ENCODE measurements around the gene CCDC157. TPM values are rescaled to one million over a fixed set of nuclear protein-coding genes. Genes with fewer than 3 reads are reported as not detected.

CCDC157 gene
- total RNA-seq, result under 0.01 and 0.72 TPM in 2 replicates

DNA sequence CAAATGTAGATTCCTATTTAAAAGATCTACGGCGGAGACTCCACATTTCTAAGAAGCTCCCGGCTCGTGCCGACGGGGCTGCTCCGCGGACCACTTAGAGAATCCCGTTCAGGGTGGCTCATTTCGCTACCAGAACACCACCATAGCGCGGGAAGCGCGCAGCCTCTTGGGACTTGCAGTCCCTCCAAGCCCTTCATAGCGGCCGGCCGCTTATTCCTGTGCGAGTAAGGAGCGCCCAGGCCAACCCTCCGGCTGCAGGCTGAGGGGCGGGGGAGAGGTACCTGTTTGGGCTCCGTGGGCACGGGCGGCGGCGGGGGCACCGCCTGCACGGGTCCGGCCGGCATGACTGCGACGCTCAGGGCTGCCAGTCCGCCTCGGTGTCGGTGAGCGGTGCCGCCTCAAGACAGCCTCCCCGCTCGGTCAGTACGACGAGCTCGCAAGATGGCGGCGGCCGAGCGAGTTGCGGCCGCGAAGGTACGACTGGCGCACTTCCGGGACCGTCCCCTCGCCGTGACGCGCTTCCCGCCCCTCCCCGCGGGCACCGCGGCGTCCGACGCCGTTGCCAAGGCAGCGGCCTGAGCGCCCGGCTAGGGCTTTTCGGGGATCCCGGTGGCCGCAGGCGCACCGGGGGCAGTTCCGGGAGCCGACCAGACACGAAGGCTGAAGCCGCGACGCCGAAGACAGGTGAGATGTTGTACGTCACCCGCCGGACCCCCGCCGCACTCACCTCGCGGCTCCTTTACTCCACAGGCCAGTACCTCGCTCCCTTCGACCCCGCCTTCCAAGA is at the start of gene CCDC157, which contains the start of gene SF3A1:
CCDC157 (plus strand) TSS at position 559 of the 787 bp plus-strand sequence. CDS start 8,994 bp downstream, outside the sequence.
SF3A1 (minus strand) TSS at position 446 of the 787 bp plus-strand sequence; CDS start at position 344, 102 bp downstream.

GRCh38 chr22:30326706-30327362 is 30.0 kb upstream of the CCDC157 start, which contains the start of gene TBC1D10A:
Gene TBC1D10A, minus strand, starts transcription at chr22:30326941. Its CDS starts 60 bp downstream, at chr22:30326881.

GRCh38 chr22:30386960-30387827 is 30.4 kb downstream of the CCDC157 start, which contains the start of gene RNF215:
Gene RNF215, minus strand, starts transcription at chr22:30387411. Its CDS starts 98 bp downstream, at chr22:30387313.

DNA sequence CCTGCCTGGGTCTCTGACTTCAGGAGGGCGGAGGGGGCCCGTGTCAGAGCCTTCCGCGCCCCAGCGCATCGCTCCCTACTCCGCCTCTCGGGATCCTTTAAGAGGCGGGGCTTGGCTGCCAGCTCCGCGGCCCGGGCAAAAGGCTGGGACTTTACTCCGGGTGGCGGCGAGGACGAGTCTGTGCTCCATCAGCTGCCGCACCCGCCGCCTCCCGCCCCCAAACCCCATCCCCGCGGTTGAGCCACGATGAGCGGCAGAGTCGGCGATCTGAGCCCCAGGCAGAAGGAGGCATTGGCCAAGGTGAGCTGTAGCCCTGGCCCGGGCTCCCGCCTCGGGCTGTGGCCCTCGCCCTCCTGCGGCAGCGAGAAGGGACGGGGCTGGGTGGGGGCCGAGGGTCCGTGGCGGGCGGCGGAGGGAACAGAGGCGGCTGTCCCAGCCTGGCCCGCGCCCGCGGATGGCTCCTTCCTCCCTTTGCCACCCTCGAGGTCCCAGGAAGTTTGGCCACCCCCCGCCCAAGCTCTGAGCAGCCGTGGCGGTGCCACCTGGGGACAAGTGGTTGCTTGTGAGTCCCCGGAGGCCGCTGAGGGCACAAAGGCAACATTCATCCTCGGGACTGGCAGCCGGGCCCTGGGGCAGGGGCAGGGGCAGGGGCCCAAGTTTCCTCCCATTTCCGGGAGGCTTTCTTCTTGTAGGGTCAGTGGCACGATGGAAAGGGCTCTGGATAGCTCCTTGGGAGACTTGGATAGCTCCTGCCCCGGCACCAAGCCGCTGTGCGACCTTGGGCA is 40.3 kb downstream of the CCDC157 start, which contains the start of gene SEC14L2:
SEC14L2 (plus strand) TSS at position 148 of the 785 bp plus-strand sequence; CDS start at position 247, 99 bp downstream.

GRCh38 chr22:30425616-30426387 is 69.0 kb downstream of the CCDC157 start, which contains the start of gene MTFP1:
Gene MTFP1, plus strand, starts transcription at chr22:30425768. Its CDS starts 112 bp downstream, at chr22:30425880.

Other genes with a start within 250 kb of the CCDC157 start
- 0.21 and 28.9 TPM in 2 replicates for gene LIF, start 110.2 kb upstream of the CCDC157 start, total RNA-seq
- gene OSM, start 90.2 kb upstream of the CCDC157 start, total RNA-seq, result not detected in 2 replicates
- 6.0 and 6.7 TPM in 2 replicates for gene CASTOR1, start 67.5 kb upstream of the CCDC157 start, total RNA-seq
- 11.5 and 13.3 TPM in 2 replicates for gene TBC1D10A, start 30.1 kb upstream of the CCDC157 start, total RNA-seq
- 11.3 and 16.4 TPM in 2 replicates for gene SF3A1, start 113 bp upstream of the CCDC157 start, total RNA-seq
- 14.1 and 25.1 TPM in 2 replicates for gene RNF215, start 30.4 kb downstream of the CCDC157 start, total RNA-seq
- gene SEC14L2, start 40.0 kb downstream of the CCDC157 start, total RNA-seq, result 77.8 and 82.7 TPM in 2 replicates
- 28.4 and 29.0 TPM in 2 replicates for gene MTFP1, start 68.8 kb downstream of the CCDC157 start, total RNA-seq
- not detected in 2 replicates for gene SEC14L3, start 115.0 kb downstream of the CCDC157 start, total RNA-seq
- not detected in 2 replicates for gene SEC14L4, start 148.7 kb downstream of the CCDC157 start, total RNA-seq
- gene SEC14L6, start 189.7 kb downstream of the CCDC157 start, total RNA-seq, result 6.7 TPM in 1 of 2 replicates, not detected in the other
- 0.48 TPM in 1 of 2 replicates, not detected in the other for gene GAL3ST1, start 217.7 kb downstream of the CCDC157 start, total RNA-seq
- gene PES1, start 234.9 kb downstream of the CCDC157 start, total RNA-seq, result 84.2 and 117 TPM in 2 replicates

Measured in tracheal epithelial cell (primary cell).